RKO (cell line): ENCODE data around the gene ARHGEF7.

ENCODE experiments used
- DNase-seq: peaks from one replicate; pipeline ENCODE4 v3.0.0-alpha.2; 2016; ENCODE audit warnings: low spot score

ARHGEF7 gene

DNA sequence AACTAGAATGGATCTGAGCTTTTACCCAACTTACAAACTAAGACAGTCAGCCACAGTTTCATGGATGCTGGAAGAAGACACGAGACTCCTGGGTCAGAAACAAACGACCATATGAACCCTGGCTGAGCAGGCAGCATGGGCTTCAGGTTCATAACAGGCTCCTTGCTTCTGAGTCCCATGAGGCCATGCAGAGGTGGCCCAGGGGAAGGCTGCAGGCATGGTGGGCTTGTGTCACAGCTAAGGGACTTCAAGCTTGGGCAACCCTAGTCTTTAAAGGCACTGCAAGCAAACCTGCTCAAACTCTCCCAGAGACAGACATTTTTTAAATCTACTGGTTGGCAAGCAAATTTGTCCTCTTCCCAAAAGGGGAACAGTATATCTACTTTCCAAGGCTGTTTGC lies 5.1 kb upstream of the ARHGEF7 start:
- DNase-seq = no peak

DNA sequence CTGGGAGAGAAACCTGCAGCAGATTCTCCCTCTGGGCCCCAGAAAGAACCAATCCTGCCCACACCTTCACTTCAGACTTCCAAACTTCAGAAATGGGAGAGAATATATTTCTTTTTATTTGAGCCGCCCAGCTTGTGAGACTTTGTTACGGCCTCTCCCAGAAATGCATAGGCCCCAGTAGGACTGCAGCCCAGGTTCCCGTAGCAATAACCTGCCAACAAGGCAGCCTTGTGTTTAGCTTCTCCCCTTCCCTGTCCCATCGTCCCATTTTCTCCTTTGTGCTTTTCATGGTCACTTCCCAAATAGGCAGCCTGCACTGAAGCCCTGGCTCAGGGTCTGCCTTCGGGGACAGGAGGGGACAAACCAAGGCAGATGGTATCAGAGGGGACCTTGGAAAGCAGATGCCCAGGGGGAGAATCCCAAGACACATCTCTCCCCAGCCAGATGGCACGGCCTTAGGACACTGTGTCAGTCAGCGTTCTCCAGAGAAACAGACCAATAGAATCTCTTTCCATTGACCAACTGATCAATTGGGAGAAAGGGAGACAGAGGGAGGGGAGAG lies 3.7 kb upstream of the ARHGEF7 start:
- no peak for DNase-seq

DNA sequence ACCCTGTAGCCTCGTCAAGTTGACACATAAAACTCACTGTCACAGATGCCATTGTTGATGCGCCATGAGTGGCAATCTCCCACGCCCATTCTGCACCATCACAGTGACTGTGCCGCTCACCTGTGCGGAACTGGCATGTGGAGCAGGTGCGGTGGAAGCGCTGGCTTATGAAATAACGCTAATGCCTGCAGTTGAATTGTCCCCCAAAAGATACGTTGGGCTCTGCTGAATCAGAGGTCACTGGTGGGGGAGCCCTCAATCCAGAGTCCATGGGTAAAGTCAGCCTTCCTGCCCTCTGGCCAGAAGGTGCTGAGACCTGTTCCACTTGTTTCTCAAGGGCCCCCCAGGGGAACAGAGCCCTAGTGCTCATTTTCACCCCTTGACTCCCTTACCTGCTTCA lies 2.9 kb upstream of the ARHGEF7 start:
- DNase-seq = no peak

DNA sequence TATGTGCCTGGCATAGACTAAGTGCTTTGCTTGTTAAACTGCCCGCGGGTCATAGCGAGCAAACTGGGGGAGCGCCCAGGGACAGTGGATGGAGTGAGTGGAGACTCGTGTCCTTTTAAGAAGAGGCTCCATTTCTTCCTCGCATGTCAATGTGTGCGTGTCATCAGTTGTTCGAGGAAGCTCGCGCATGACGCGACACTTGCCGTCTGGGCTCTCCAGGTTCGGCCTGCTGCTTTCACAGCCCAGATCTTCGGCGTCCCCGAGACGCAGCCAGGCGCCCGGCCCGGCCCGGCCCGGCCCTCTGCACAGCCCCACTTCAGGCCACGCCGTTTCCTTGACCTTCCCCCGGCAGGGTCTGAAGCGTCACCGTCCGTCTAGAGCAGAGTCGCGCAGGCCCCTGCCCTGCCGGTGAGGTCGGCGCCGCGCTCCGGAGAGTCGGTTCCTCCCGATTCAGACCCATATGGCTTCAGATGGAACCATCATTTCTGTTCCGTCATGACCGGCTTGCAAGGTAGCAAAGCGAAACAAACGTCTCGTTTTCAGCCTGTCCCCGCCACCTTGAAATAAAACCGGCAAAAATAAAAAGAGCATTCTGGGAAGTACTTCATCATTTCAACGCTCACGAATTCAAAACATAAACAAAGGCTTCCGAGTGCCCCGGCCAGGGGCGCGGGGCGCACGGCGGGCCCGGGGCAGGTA lies 599 bp upstream of the ARHGEF7 start:
- DNase-seq = no peak

DNA sequence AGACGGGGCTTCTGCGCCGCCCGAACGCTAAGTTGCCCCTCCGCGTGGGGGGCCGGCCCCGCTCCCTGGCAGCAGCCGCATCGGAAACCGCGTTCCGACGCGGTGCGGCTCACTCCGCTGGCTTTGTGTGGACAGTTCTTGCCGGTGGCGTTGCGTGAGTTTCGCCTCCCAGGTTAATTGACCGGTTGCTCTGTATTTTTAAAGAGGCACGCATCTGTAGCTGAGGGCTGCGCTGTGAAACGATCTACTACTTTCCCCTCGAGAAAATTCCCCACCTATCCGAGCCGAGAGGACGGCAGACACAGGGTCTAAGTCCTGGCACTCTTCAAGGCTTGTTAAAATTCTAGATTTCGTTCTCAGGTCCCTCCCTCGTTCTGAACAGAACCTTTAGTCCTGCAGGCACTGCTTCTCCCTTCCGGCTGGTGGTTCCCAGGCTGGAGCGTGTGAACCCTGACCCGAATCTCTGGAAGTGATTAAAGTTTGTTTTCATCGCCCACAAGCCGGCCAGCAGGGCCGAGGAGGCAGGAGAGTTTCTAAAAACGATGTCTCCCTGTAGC lies 933 bp downstream of the ARHGEF7 start:
- no peak for DNase-seq

DNA sequence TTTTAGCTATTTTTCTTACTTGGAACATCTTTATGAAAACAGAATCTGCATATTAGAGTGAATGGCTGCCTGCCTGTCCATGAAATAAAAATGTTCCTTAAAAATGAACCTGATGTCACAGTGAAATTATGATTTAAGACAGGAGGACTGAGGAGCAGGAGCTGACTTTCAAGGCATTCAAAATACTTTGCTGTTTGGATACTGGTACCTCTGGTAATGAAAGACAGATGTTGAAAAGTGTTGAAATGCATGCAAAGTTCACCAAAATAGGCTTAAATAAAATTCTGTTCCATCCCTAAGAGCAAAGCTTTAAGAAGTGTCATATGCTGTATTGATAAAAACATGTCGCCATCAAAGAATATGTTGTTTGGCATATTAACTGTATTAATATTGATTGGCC lies 1.7 kb downstream of the ARHGEF7 start:
- no peak for DNase-seq

DNA sequence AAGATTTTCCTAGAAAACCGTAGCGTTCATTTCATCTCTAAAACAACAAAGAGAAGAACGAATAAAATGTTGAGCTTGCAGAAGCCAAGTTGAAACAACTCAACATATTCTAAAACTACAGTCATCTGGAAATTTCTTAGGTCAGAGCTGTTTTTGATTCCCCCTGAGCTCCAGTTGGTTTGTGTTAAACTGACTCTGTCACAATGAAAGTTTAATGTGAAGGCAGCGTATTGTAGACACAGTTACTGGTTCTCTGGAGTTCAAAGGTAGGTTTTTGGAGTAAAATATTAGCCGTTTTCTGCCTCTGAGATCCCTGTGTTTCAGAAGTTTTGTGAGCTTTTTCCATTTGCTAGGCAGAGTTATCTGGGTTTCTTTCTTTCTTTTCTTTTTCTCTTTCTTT lies 2.2 kb downstream of the ARHGEF7 start:
- DNase-seq = no peak

DNA sequence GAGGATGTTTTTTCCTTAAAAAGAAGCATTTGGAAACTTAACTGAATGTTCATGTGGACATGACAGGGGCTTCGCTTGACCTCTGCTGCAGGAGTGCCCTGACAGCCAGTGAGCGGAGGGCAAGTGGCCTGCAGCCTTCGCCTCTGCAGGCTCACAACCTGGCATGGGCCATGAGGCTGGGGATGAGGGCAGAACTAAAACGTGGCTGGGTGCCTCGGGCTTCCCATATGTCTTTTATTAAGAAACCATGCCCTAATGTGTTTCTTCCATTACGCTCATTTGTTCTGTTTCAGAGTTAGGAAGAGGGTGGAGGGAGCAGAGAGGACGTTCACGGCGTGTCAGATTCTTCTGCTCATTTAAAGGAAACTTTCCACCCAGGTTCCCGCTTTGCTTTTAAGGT lies 2.9 kb downstream of the ARHGEF7 start:
- DNase-seq = no peak

DNA sequence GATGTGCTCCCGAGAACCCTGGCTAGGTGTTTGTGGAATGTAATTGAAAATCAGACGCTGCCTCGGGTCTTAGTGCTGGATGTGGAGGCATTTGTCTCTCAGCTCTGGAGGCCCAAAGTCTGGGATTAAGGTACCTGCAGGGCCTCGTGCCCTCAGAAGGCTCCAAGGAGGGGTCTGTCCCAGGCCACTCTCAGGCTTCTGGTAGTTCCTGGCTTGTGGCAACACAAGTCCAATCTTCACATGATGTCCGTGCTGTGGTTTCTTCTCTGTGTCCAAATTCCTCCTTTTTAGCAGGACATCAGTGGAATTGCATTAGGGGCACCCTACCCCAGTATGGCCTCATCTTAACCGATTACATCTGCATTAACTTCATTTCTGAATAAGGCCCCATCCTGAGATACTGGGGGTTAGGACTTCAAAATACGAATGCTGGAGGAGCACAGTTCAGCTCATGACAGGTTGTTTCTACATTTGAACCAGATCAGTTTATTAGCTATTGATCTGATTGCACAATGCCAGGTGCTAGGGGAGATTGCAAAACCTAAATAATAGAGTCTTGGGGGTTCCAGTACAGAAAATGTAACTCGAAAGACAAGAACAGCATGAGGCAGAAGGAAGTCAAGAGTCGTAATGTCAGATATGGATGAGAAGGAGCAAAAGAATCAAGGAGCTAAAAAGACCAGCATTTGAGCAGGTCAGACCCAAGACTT lies 3.9 kb downstream of the ARHGEF7 start:
- no peak for DNase-seq

DNA sequence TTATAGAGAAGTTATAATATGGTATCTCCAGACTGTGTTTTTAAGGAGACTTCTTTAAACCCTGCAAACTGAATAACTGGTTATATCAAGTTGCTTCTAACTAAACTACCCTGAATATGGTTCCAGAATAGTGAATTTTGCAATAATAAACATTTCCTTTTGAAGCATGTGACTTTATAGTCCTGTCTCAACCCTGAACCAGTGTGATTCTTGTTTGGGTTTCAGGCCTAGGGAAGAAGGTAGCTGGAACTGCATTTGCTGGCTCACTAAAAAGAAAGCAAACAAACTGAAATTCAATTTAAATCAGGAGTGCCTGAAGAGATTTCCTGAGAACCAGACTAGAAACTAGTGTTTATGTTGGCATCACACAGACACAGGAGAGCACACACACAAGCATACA lies 4.9 kb downstream of the ARHGEF7 start:
- DNase-seq = no peak

DNA sequence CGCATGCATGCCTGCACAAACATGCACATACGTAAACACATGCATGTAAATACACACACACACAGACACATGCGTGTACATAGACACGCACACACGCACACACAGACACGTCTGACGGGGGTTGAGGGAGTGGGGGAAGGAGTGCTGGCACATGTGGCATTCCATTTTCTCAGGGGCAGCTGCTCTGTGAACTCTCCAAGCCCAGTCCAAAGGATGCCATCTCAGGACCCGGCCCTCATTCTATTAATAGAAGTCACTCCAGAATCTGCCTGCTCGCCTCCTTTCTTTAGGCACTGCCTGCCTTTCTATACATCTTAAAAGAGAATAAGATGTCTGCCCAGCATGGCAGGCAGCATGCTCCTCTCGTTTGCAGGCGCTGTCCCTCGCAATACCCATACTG lies 5.3 kb downstream of the ARHGEF7 start:
- DNase-seq = no peak

DNA sequence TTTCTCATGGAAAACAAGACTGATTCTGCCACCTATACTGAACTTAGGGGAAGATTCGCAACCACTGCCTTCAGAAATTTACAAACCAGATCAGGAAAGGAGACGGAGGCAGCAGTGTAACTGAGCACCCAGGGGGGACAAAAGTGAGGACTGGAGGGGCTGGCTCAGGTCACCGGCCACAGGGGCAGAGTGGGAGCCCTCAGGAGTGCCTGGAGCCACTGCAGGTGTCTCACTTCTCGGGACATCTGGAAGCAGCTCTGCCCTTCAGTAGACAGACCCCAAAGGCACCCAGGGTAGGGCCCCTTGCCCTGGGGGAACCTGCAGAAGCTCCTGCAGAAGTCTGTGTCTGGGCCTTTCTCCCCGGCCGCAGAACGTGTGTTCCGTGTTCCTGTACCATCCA lies 5.8 kb downstream of the ARHGEF7 start:
- no peak for DNase-seq

DNA sequence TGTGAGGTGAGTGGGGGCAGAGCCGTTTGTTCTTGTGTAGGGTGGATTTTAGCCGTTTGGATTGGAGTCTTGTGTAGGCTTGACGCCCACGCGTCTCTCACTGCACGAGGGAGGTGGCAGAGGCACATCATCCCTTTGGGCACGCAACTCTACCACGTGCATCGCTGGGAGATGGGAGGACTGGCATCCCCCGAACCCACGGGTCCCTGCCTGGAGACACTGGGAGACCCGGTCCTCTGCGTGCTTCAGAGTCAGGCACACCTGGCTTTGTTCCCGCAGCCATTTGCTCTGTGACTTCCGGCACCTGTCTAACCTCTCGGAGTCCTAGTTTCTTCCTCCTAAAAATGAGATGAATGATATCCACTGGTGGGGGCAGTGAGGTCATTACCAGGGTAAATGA lies 6.4 kb downstream of the ARHGEF7 start:
- no peak for DNase-seq

DNA sequence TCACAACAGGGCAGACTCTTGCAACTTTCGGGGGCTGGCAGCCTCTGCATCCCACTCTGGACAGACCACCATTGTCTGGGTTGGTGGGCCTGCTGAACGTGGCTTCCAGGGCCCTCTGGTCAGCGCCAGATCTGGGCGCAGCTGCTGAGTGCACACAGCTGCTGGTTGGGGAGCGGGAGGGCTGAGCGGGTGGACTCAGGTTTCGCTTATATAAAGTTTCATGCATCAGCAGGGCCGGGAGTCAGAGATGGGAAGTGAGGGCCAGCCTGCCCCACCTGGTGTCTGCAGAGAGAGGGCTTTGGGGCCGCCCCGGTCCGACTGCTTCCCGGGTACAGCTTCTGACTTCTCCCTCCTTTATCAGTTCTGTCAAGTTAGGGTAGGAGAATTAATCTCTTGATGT lies 6.9 kb downstream of the ARHGEF7 start:
- DNase-seq = no peak

DNA sequence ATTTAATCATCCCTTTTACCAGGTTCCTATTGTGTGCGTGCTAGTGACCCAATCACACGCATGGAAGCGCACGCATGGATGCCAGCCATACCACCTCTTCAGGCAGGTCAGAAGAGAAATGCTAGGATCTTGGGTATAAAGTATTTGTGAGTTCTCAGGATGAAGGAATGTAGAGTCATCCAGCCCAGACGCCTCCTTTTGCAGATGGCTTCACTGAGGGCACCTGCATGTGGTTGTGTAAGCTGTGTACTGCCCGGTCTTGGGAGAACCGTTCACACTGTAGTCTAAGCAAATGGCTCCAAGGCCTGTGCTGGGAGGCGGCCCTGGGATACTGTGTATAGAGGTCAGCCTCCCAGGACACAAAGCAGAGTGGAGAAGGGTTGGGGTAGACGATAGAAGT lies 7.5 kb downstream of the ARHGEF7 start:
- DNase-seq = no peak

DNA sequence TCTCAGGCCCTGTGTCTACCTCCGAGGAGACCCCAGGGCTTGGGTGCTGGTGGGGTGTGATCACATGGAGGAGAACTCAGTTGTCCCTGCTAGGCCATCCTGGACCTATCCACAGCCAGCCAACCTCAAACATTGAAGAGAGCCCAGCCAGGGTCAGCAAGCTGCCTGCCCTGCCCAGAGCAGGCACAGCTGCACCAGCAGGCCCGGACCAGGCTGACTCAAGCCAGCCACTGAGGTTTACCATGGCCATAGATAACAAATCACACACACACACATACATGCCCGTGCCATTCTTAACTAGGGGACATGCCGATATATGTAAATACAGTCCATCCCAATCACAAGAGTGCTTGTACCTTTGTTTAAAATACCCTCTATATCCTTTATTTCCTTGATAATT lies 8.1 kb downstream of the ARHGEF7 start:
- no peak for DNase-seq

DNA sequence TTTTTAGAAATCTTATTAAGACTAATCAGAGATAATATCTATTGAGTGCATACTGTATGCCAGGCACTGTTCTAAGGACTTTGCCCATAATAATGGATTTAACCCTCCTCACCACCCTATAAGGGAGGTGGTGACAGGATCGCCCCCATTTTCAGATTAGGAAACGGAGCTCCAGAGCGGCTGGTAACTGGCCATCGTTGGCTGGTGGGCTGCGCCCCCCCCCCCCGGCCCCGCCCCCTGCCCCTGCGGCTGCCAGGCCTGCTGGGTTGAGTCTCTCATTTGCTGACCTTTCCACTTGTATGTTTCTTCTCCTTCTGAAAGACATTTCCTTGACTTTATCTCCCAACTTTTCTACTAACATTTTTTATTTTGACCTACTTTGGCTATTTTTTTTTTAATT lies 8.5 kb downstream of the ARHGEF7 start:
- DNase-seq = no peak

DNA sequence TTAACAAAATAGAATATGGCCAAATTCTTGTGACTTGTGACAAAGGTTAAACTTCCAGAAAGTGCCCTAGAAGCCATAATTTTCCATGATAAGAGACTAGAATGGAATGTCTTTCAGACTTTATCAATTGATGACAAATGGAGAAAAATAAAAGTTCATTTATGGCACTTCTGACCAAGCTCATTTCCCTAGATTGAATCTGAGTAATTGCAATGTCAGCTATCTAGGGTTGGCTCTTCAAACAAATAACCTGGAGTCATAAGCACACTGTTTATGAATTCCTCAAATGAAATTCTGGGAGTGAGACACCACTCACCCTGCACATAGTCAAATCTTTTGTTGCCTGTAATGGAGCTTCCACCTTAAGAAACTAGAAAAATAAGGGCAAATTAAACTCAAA lies 11.4 kb downstream of the ARHGEF7 start:
- no peak for DNase-seq

DNA sequence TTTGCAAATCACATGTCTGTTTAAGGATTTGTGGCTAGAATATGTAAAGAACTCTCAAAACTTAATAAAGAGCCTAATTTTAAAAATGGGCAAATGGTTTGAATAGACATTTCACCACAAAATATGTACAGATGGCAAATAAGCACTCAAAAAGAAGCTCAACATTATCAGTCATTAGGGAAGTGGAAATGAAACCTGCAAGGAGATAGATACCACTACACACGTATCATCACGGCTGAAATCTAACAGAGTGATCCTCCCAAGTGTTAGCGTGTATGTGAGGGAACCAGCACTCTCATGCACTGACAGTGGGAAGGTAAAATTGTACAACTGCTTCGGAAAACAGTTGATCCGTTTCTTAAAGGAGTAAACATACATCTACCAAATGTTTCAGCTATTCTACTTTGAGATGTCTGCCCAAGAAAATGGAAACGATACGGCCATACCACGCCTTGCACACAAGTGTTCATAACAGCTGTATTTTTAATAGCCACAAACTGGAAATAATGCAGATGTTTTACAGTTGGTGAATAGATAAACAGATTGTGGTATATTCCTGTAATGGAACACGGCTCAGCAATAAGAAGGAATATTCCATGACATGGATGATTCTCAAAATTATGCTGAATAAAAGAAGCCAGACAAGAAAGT lies 14.5 kb downstream of the ARHGEF7 start:
- no peak for DNase-seq

DNA sequence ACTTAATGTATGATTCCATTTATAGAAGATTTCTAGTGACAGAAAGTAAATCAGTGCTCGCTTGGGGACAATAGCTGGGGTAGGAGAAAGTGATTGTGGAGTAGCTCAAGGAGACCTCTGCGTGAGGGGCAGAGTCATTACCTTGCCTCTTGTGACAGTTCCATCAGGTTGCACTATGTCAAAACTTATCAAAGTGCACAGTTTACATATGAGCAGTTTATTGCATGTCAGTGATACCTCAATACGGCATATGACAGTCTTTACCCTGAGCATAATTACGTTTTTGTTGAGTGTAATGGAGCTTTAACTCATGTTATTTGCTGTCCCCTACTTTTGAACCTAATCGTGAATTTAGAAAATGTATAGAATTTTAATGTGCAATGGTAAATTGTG lies 15.0 kb downstream of the ARHGEF7 start:
- DNase-seq = no peak

DNA sequence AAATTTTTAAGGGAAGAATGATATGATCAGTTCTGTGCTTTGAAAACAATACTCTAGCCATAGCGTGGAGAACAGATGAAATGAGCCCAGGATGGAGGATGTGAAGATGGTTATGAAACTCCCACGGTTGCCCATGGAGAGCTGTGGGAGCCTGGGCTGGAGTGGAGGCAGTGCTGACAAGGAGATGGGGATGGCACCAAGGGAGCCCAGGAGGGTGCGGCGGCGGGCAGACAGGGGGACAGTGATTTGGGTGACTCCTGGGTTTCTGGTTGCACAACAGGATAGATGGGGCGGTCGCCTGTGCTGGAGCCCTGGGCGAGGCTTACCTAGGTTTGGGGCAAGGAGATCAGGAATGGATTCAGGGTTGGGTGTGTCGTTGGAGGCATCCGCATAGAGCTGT lies 15.9 kb downstream of the ARHGEF7 start:
- DNase-seq = no peak

DNA sequence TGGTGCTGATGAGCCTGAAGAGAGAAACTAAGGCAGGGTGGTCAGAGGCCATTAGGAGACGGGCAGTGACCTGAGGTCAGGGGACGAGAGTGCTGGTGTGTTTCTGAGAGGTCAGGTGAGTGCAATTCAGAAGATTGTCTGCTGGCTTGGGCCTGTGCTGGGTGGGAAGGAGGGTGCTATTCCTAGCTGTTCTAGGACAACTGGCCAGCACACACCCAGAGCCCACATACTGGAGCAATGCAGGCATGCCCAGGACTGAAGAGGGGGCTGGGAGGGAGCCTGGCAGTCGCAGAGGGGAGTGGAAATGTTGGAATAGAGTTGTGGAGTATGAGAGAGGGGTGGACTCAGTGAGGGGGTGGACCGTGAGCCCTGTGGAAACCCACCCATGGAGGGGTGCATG lies 16.5 kb downstream of the ARHGEF7 start:
- no peak for DNase-seq

DNA sequence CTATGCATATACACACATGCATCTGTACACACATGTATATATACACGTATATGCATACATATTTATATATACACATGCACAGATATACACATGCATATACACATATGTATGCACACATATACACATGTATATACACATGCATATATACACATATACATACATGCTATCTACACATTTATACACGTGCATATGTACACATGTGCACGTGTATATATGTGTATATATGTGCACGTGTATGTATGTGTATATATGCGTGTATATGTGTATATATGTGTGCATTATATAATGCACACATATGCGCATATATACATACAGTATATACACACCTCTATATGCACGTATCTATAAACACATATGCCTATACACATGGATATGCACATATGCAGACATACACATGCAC lies 17.8 kb downstream of the ARHGEF7 start:
- no peak for DNase-seq
